ENCODE measurements around the gene THEMIS2.

The THEMIS2 gene

GRCh38 chr1:27878787-27879335 lies 6.5 kb downstream of the THEMIS2 start:
- ATAC-seq = no peak
- TF ChIP-seq, protein P1, sequence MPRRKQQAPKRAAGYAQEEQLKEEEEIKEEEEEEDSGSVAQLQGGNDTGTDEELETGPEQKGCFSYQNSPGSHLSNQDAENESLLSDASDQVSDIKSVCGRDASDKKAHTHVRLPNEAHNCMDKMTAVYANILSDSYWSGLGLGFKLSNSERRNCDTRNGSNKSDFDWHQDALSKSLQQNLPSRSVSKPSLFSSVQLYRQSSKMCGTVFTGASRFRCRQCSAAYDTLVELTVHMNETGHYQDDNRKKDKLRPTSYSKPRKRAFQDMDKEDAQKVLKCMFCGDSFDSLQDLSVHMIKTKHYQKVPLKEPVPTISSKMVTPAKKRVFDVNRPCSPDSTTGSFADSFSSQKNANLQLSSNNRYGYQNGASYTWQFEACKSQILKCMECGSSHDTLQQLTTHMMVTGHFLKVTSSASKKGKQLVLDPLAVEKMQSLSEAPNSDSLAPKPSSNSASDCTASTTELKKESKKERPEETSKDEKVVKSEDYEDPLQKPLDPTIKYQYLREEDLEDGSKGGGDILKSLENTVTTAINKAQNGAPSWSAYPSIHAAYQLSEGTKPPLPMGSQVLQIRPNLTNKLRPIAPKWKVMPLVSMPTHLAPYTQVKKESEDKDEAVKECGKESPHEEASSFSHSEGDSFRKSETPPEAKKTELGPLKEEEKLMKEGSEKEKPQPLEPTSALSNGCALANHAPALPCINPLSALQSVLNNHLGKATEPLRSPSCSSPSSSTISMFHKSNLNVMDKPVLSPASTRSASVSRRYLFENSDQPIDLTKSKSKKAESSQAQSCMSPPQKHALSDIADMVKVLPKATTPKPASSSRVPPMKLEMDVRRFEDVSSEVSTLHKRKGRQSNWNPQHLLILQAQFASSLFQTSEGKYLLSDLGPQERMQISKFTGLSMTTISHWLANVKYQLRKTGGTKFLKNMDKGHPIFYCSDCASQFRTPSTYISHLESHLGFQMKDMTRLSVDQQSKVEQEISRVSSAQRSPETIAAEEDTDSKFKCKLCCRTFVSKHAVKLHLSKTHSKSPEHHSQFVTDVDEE (CRISPR knock-in tag; IDR thresholded peaks at IDR 0.05) = no peak
- TF ChIP-seq ZNF70 (CRISPR knock-in tag; IDR thresholded peaks at IDR 0.05) = no peak
- TF ChIP-seq TCF4 (CRISPR knock-in tag; IDR thresholded peaks at IDR 0.05; ENCODE audit: borderline replicate concordance) = no peak
- no peak for TF ChIP-seq ZNF8 (CRISPR knock-in tag; IDR thresholded peaks at IDR 0.05)
- TF ChIP-seq ZC3H10 (CRISPR knock-in tag; IDR thresholded peaks at IDR 0.05) = no peak
- no peak for TF ChIP-seq POU6F1 (CRISPR knock-in tag; IDR thresholded peaks at IDR 0.05; ENCODE audit: borderline replicate concordance, low read depth)
- no peak for TF ChIP-seq CSDC2 (CRISPR knock-in tag; IDR thresholded peaks at IDR 0.05)
- TF ChIP-seq ZFP3 (CRISPR knock-in tag; IDR thresholded peaks at IDR 0.05) = no peak
- TF ChIP-seq ESRRG (CRISPR knock-in tag; IDR thresholded peaks at IDR 0.05) = no peak
- TF ChIP-seq RARB (CRISPR knock-in tag; IDR thresholded peaks at IDR 0.05) = no peak
- no peak for TF ChIP-seq GLIS3 (CRISPR knock-in tag; IDR thresholded peaks at IDR 0.05)
- no peak for TF ChIP-seq OSR1 (CRISPR knock-in tag; IDR thresholded peaks at IDR 0.05)

- TF ChIP-seq CREB5 (CRISPR knock-in tag; IDR thresholded peaks at IDR 0.05; ENCODE audit: low read depth) = no peak
- peak; percentile 41; the same call in 1 of the 2 replicates for TF ChIP-seq TCF4 (CRISPR knock-in tag; IDR thresholded peaks at IDR 0.05; ENCODE audit: borderline replicate concordance)
- no peak for ATAC-seq
These were observed 7.2 kb downstream of the THEMIS2 start for GRCh38 chr1:27879374-27880082.

DNA sequence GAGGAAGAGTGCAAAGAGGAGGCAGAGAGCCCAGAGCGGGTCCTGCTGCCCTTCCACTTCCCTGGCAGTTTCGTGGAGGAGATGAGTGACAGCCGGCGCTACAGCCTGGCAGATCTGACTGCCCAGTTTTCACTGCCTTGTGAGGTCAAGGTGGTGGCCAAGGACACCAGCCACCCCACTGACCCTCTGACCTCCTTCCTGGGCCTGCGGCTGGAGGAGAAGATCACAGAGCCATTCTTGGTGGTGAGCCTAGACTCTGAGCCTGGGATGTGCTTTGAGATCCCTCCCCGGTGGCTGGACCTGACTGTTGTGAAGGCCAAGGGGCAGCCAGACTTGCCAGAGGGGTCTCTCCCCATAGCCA lies 10.2 kb downstream of the THEMIS2 start:
- no peak for TF ChIP-seq ZNF70 (CRISPR knock-in tag; IDR thresholded peaks at IDR 0.05)
- no peak for TF ChIP-seq OSR1 (CRISPR knock-in tag; IDR thresholded peaks at IDR 0.05)
- TF ChIP-seq ZFP3 (CRISPR knock-in tag; IDR thresholded peaks at IDR 0.05) = no peak
- TF ChIP-seq ISL1 (CRISPR knock-in tag; IDR thresholded peaks at IDR 0.05) = no peak
- TF ChIP-seq, protein P1 (CRISPR knock-in tag; IDR thresholded peaks at IDR 0.05) = no peak
- no peak for TF ChIP-seq BACH2 (CRISPR knock-in tag; IDR thresholded peaks at IDR 0.05; ENCODE audit: borderline replicate concordance)
- no peak for TF ChIP-seq ZNF565 (CRISPR knock-in tag; conservative IDR thresholded peaks at IDR 0.05; ENCODE audit: low read depth)
- TF ChIP-seq ZC3H10 (CRISPR knock-in tag; IDR thresholded peaks at IDR 0.05) = no peak
- no peak for TF ChIP-seq TCF4 (CRISPR knock-in tag; IDR thresholded peaks at IDR 0.05; ENCODE audit: borderline replicate concordance)
- TF ChIP-seq ESRRG (CRISPR knock-in tag; IDR thresholded peaks at IDR 0.05) = no peak
- TF ChIP-seq CREB5 (CRISPR knock-in tag; IDR thresholded peaks at IDR 0.05; ENCODE audit: low read depth) = no peak
- TF ChIP-seq, protein P2, sequence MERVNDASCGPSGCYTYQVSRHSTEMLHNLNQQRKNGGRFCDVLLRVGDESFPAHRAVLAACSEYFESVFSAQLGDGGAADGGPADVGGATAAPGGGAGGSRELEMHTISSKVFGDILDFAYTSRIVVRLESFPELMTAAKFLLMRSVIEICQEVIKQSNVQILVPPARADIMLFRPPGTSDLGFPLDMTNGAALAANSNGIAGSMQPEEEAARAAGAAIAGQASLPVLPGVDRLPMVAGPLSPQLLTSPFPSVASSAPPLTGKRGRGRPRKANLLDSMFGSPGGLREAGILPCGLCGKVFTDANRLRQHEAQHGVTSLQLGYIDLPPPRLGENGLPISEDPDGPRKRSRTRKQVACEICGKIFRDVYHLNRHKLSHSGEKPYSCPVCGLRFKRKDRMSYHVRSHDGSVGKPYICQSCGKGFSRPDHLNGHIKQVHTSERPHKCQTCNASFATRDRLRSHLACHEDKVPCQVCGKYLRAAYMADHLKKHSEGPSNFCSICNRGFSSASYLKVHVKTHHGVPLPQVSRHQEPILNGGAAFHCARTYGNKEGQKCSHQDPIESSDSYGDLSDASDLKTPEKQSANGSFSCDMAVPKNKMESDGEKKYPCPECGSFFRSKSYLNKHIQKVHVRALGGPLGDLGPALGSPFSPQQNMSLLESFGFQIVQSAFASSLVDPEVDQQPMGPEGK (CRISPR knock-in tag; IDR thresholded peaks at IDR 0.05; ENCODE audit: borderline replicate concordance) = no peak
- no peak for TF ChIP-seq CSDC2 (CRISPR knock-in tag; IDR thresholded peaks at IDR 0.05)
- no peak for TF ChIP-seq CSRNP3 (CRISPR knock-in tag; IDR thresholded peaks at IDR 0.05)
- ATAC-seq = no peak
